GM12878 (cell line): ENCODE data around the gene BCAS3. TPM values are rescaled to one million over a fixed set of nuclear protein-coding genes. Genes with fewer than 3 reads are reported as not detected.

Experiments used
- ATAC-seq: fragments of 200-7000 bp; cut with Tn5 transposase; 3 replicates; pipeline ENCODE4 v1.9.1; 2020; ENCODE audit warnings: mild to moderate bottlenecking, moderate library complexity
- BruUV-seq: library from RNA; stranded (reverse); fragments of 400-500 nt; replicated peaks from 2 replicates; lab custom pipeline; 2021; lab: Mats Ljungman, UMichigan
- CTCF ChIA-PET: fragments of 300-600 bp; sonication (Branson Sonifier 250); formaldehyde crosslinking; extraction: SDS; loops from one replicate; lab custom pipeline; 2021; ENCODE audit warnings: inconsistent platforms; lab: Yijun Ruan, JAX
- POLR2A ChIA-PET: fragments of 350-600 bp; formaldehyde crosslinking; extraction: SDS; loops from one replicate; lab custom pipeline; 2021; ENCODE audit warnings: inconsistent platforms; lab: Charles Lee
- RAD21 ChIA-PET: fragments of 300-600 bp; sonication (Branson Sonifier 250); formaldehyde crosslinking; loops from one replicate; lab custom pipeline; 2023; ENCODE audit warnings: antibody characterized with exemption; ENCODE audit not compliant: unreplicated experiment; lab: Charles Lee
- SMC1A ChIA-PET: fragments of 300-600 bp; sonication (Branson Sonifier 250); formaldehyde crosslinking; loops from one replicate; lab custom pipeline; 2023; ENCODE audit not compliant: unreplicated experiment, uncharacterized antibody; lab: Charles Lee
- DNase-seq: peaks from one replicate; pipeline ENCODE4 v3.0.0-alpha.2; 2011; ENCODE audit warnings: low read depth, low spot score
- FAIRE-seq: peaks from 3 replicates; lab custom pipeline; 2011; peaks lifted over from hg19 to GRCh38; lab: Jason Lieb, UNC
- H2AFZ ChIP-seq: 2 replicates; pipeline ENCODE4 v1.6.0; 2011; ENCODE audit warnings: low read depth, low read length, control low read depth; ENCODE audit not compliant: control insufficient read depth
- H3K27ac ChIP-seq: 2 replicates; pipeline ENCODE4 v1.5.1; 2011; ENCODE audit warnings: control low read depth; ENCODE audit not compliant: control insufficient read depth, insufficient read depth
- H3K27me3 ChIP-seq, 2 experiments: replicated peaks in 1 of 2; 2 replicates each; pipeline versions ENCODE4 v1.6.0 to v1.6.1; 2011; ENCODE audit warnings: low read length in 1 of 2; ENCODE audit not compliant: control insufficient read depth in 2 of 2, insufficient read depth in 2 of 2
- H3K36me3 ChIP-seq, 2 experiments: 2 replicates each; pipeline ENCODE4 v1.5.1; 2011; ENCODE audit warnings: low read length in 1 of 2; ENCODE audit not compliant: control insufficient read depth in 2 of 2, insufficient read depth in 2 of 2
- H3K4me1 ChIP-seq: 2 replicates; pipeline ENCODE4 v1.6.1; 2011; ENCODE audit warnings: mild to moderate bottlenecking, low read length, moderate library complexity, mixed read lengths; ENCODE audit not compliant: control insufficient read depth, insufficient read depth
- H3K4me2 ChIP-seq: 2 replicates; pipeline ENCODE4 v1.6.0; 2011; ENCODE audit warnings: control low read depth; ENCODE audit not compliant: control insufficient read depth, insufficient read depth
- H3K4me3 ChIP-seq: fragments of 200-600 bp; sonication (generic); 2 replicates; pipeline ENCODE4 v1.5.1; 2016
- H3K79me2 ChIP-seq: 2 replicates; pipeline ENCODE4 v1.6.0; 2011; ENCODE audit warnings: low read length; ENCODE audit not compliant: control insufficient read depth, insufficient read depth
- H3K9ac ChIP-seq: 2 replicates; pipeline ENCODE4 v1.8.0; 2011; ENCODE audit warnings: low read length, control low read depth, mixed read lengths; ENCODE audit not compliant: control insufficient read depth, insufficient read depth
- H3K9me3 ChIP-seq: replicated peaks from 3 replicates; pipeline ENCODE4 v1.5.1; 2011; ENCODE audit warnings: mild to moderate bottlenecking, low read length; ENCODE audit not compliant: control insufficient read depth, insufficient read depth
- H4K20me1 ChIP-seq: 2 replicates; pipeline ENCODE4 v1.6.0; 2011; ENCODE audit not compliant: control insufficient read depth, insufficient read depth
- BHLHE40 ChIP-seq, 2 experiments: fragments of 450-650 bp in 1 of 2; IDR thresholded peaks; 2 replicates each; pipeline ENCODE4 v1.6.1; 2011 to 2017; ENCODE audit warnings: low read depth in 2 of 2, borderline replicate concordance in 1 of 2, improper control_type of control experiment in 1 of 2, low read length in 1 of 2, mild to moderate bottlenecking in 1 of 2
- CHD4 ChIP-seq: fragments of 200-600 bp; sonication (generic); IDR thresholded peaks from 2 replicates; pipeline ENCODE4 v1.6.1; 2016; ENCODE audit warnings: mild to moderate bottlenecking
- EED ChIP-seq: sonication (generic); IDR thresholded peaks from 2 replicates; pipeline ENCODE4 v1.6.1; 2016; ENCODE audit warnings: antibody characterized with exemption, low read depth
- IRF3 ChIP-seq: fragments of 450-650 bp; IDR thresholded peaks from 2 replicates; pipeline ENCODE4 v1.6.1; 2014; ENCODE audit warnings: mild to moderate bottlenecking
- MTA2 ChIP-seq: fragments of 450-650 bp; IDR thresholded peaks from 2 replicates; pipeline ENCODE4 v1.6.1; 2016; ENCODE audit warnings: low read depth, mild to moderate bottlenecking, moderate library complexity
- NFXL1 ChIP-seq: fragments of 450-650 bp; IDR thresholded peaks from 2 replicates; pipeline ENCODE4 v1.6.1; 2017; ENCODE audit warnings: antibody characterized with exemption, mild to moderate bottlenecking, borderline replicate concordance
- NR2C1 ChIP-seq: fragments of 450-650 bp; IDR thresholded peaks from 2 replicates; pipeline ENCODE4 v1.6.1; 2017; ENCODE audit warnings: antibody characterized with exemption, mild to moderate bottlenecking, moderate library complexity
- RFX5 ChIP-seq: IDR thresholded peaks from 2 replicates; pipeline ENCODE4 v1.6.1; 2011; ENCODE audit warnings: low read depth, low read length, improper control_type of control experiment
- SMAD1 ChIP-seq: fragments of 450-650 bp; IDR thresholded peaks from 2 replicates; pipeline ENCODE4 v1.6.1; 2018; ENCODE audit warnings: mild to moderate bottlenecking, low read depth; ENCODE audit not compliant: partially characterized antibody
- SUPT20H ChIP-seq: IDR thresholded peaks from 2 replicates; pipeline ENCODE4 v1.6.1; 2011; ENCODE audit warnings: low read depth, mild to moderate bottlenecking, low read length, moderate library complexity, borderline replicate concordance; ENCODE audit not compliant: control insufficient read depth
- TBL1XR1 ChIP-seq: IDR thresholded peaks from 2 replicates; pipeline ENCODE4 v1.6.1; 2012; ENCODE audit warnings: low read depth, low read length, improper control_type of control experiment
- YBX1 ChIP-seq: fragments of 450-650 bp; IDR thresholded peaks from 2 replicates; pipeline ENCODE4 v1.6.1; 2016; ENCODE audit warnings: antibody characterized with exemption
- ZBTB40 ChIP-seq: fragments of 450-650 bp; IDR thresholded peaks from 2 replicates; pipeline ENCODE4 v1.6.1; 2016; ENCODE audit warnings: mild to moderate bottlenecking, moderate library complexity, borderline replicate concordance
- WGBS: methylation state at CpG from one replicate; pipeline ENCODE4 v1.1.6; 2016; ENCODE audit warnings: low lambda C conversion rate; ENCODE audit not compliant: insufficient replicate concordance, insufficient coverage; ENCODE audit errors: missing lambda C conversion rate; 5-methylcytosine and 5-hydroxymethylcytosine counted together
- in situ Hi-C: fragments of 300-500 bp; cut with MboI; formaldehyde crosslinking; loops from 9 replicates; pipeline ENCODE4 v1.14.3; 2018; ENCODE audit warnings: mixed read lengths
- intact Hi-C: fragments of 100-400 bp; cut with micrococcal nuclease; formaldehyde crosslinking; loops from one replicate; pipeline ENCODE4 v1.14.2; 2022; ENCODE audit not compliant: unreplicated experiment
- polyA plus RNA-seq, 11 experiments: library from polyadenylated mRNA; depleted of rRNA in 4 of 11; unstranded in 6 of 11; stranded (reverse) in 5 of 11; fragments of >200 nt; fragmentation: Nextera tagmentation in 4 of 11; fragmentation: Illumina TruSeq in 1 of 11; extraction: Ambion mirVana in 4 of 11; extraction: Trizol in 1 of 11; gene quantifications; 1 replicate in 1 of 11; 2 replicates in 10 of 11; pipeline versions ENCODE4 v1.2.1 to v1.2.3, GENCODE V29; 2011 to 2016; ENCODE audit warnings: inconsistent platforms in 2 of 11, missing spikeins in 2 of 11, low read depth in 1 of 11
- total RNA-seq, 4 experiments: library from RNA; depleted of rRNA in 3 of 4; stranded (reverse); fragments of >200 nt in 3 of 4; fragmentation: Illumina TruSeq in 1 of 4; extraction: Trizol in 1 of 4; gene quantifications; 2 replicates each; pipeline versions ENCODE4 v1.2.1 to v1.2.3, GENCODE V29; 2013 to 2021

The BCAS3 gene
- total and polyA plus RNA-seq, 10 of the 15 experiments (the other 5 are each of a cell fraction or from before 2014, with no cell fraction given) = 2.1 to 11.0 (median 6.6) TPM

- SMC1A ChIA-PET = interaction anchor here (1.0 kb wide), 1 partner anchor 16 kb away, joined by 3 read pairs; no protein-coding TSS in a partner anchor
- intact Hi-C loops = no loop called here
- no peaks in the 10 kb centered on the region for H4K20me1 ChIP-seq
- RAD21 ChIA-PET = no interaction called here
- ATAC-seq = no peak
- WGBS = 68% methylated on average over 5 of the region's 5 CpGs
- H3K9ac ChIP-seq = no peak overlapping the region
- H3K36me3 ChIP-seq = no peaks in the 10 kb centered on the region
- H3K9me3 ChIP-seq = no peaks in the 10 kb centered on the region
- DNase-seq = no peak
- CTCF ChIA-PET = no interaction called here
- no peaks in the 10 kb centered on the region for H3K27me3 ChIP-seq
- H2AFZ ChIP-seq = no peak overlapping the region
- no peak overlapping the region for H3K4me3 ChIP-seq
- BruUV-seq = no TSS peak
- TF ChIP-seq EED (no peak), NFXL1 (0 out of 2 replicates have a peak, but pooled peaks have one; percentile 9)
- POLR2A ChIA-PET = interaction anchor here (0.7 kb wide), 1 partner anchor 167 kb away, joined by 3 read pairs; no protein-coding TSS in a partner anchor
- H3K79me2 ChIP-seq = no peaks in the 10 kb centered on the region
- H3K4me1 ChIP-seq = no peaks in the 10 kb centered on the region; the same call in 1 of the 2 replicates
- in situ Hi-C loops = no loop called here
- H3K4me2 ChIP-seq = no peak overlapping the region
- no peak for FAIRE-seq
- no peak overlapping the region for H3K27ac ChIP-seq
Measured at GRCh38 chr17:61225178-61225882, 547.7 kb downstream of the BCAS3 start.

- no peak for FAIRE-seq
- CTCF ChIA-PET = no interaction called here
- Histone ChIP-seq H3K9ac (no peak overlapping the region), H3K4me3 (no peak overlapping the region), H3K27me3 (no peaks in the 10 kb centered on the region), H3K4me2 (no peak overlapping the region), H3K79me2 (no peaks in the 10 kb centered on the region), H3K36me3 (no peaks in the 10 kb centered on the region), H4K20me1 (no peaks in the 10 kb centered on the region), H3K9me3 (no peaks in the 10 kb centered on the region), H3K4me1 (no peaks in the 10 kb centered on the region), H3K27ac (no peak overlapping the region), H2AFZ (no peak overlapping the region)
- SMC1A ChIA-PET = interaction anchor here (1.8 kb wide), 1 partner anchor 7 kb away, joined by 4 read pairs; no protein-coding TSS in a partner anchor
- intact Hi-C loops (no loop called here), in situ Hi-C loops (no loop called here)
- no peak for ATAC-seq
- POLR2A ChIA-PET = no interaction called here
- DNase-seq = no peak
- RAD21 ChIA-PET = no interaction called here
- no TSS peak for BruUV-seq
- TF ChIP-seq BHLHE40 (IDR thresholded peaks at IDR 0.05; ENCODE audit: borderline replicate concordance in 1 of 2, low read depth in 2 of 2, low read length in 1 of 2) (no peak), RFX5 (no peak), SMAD1 (no peak), TBL1XR1 (no peak), MTA2 (no peak), YBX1 (no peak), IRF3 (no peak), SUPT20H (no peak), CHD4 (no peak), ZBTB40 (no peak), NR2C1 (no peak)
Measured at GRCh38 chr17:61227866-61228265, 550.2 kb downstream of the BCAS3 start.
